HG03354 (cell line): Measurements from ENCODE around the gene NOG.

Experiments used
- ATAC-seq: cut with Tn5 transposase; IDR thresholded peaks from one replicate; pipeline ENCODE4 v1.9.1; 2021; ENCODE audit warnings: mild to moderate bottlenecking; ENCODE audit not compliant: unreplicated experiment, poor library complexity, severe bottlenecking

Gene NOG

GRCh38 chr17:56593646-56594319, at the start of gene NOG:
Gene NOG, plus strand, starts transcription at chr17:56593699. Its CDS starts 525 bp downstream, at chr17:56594224.
- ATAC-seq: peak; percentile 52

- no peak for ATAC-seq
These were observed 48.4 kb upstream of the NOG start for GRCh38 chr17:56545106-56545505.

- ATAC-seq: no peak
These were observed 47.6 kb upstream of the NOG start for GRCh38 chr17:56545930-56546329.

- no peak for ATAC-seq
These were observed 44.8 kb upstream of the NOG start for GRCh38 chr17:56548661-56549060.

GRCh38 chr17:56549501-56549900, 44.0 kb upstream of the NOG start:
- no peak for ATAC-seq

GRCh38 chr17:56557682-56558081, 35.8 kb upstream of the NOG start:
- no peak for ATAC-seq

GRCh38 chr17:56558088-56558487, 35.4 kb upstream of the NOG start:
- ATAC-seq: no peak

GRCh38 chr17:56570199-56570598, 23.3 kb upstream of the NOG start:
- ATAC-seq: no peak

GRCh38 chr17:56571456-56571855, 22.0 kb upstream of the NOG start:
- ATAC-seq: no peak

GRCh38 chr17:56577190-56577842, 16.2 kb upstream of the NOG start:
- ATAC-seq: no peak

GRCh38 chr17:56577843-56578204, 15.7 kb upstream of the NOG start:
- ATAC-seq: no peak

- no peak for ATAC-seq
These were observed 11.6 kb upstream of the NOG start for GRCh38 chr17:56581635-56582627.

- ATAC-seq: no peak
These were observed 9.7 kb upstream of the NOG start for GRCh38 chr17:56583772-56584171.

- ATAC-seq: no peak
These were observed 6.2 kb upstream of the NOG start for GRCh38 chr17:56587298-56587697.

GRCh38 chr17:56592487-56593085, 913 bp upstream of the NOG start:
- peak; percentile 76 for ATAC-seq

GRCh38 chr17:56593086-56593645, 333 bp upstream of the NOG start:
- ATAC-seq: no peak

- no peak for ATAC-seq
These were observed 1.0 kb downstream of the NOG start for GRCh38 chr17:56594320-56595107.

GRCh38 chr17:56595108-56595418, 1.6 kb downstream of the NOG start:
- ATAC-seq: no peak
